Adipocyte (in vitro differentiated cells): ENCODE results near the gene SLC35A3.

Experiments used
- DNase-seq: peaks from one replicate; pipeline ENCODE4 v3.0.0-alpha.2; 2015; ENCODE audit warnings: low read depth
- H3K27me3 ChIP-seq: replicated peaks from 2 replicates; pipeline ENCODE4 v1.7.0; 2013; ENCODE audit warnings: mild to moderate bottlenecking, low read length, moderate library complexity; ENCODE audit not compliant: control insufficient read depth, insufficient read depth
- H3K36me3 ChIP-seq: 2 replicates; pipeline ENCODE4 v1.7.0; 2013; ENCODE audit warnings: low read length, mild to moderate bottlenecking, moderate library complexity; ENCODE audit not compliant: control insufficient read depth, insufficient read depth, severe bottlenecking
- H3K4me1 ChIP-seq: 2 replicates; pipeline ENCODE4 v1.7.0; 2013; ENCODE audit warnings: mild to moderate bottlenecking, low read length, moderate library complexity; ENCODE audit not compliant: control insufficient read depth, insufficient read depth
- H3K4me3 ChIP-seq: 2 replicates; pipeline ENCODE4 v1.7.0; 2013; ENCODE audit warnings: mild to moderate bottlenecking, low read length, moderate library complexity
- H3K9ac ChIP-seq: 2 replicates; pipeline ENCODE4 v1.7.0; 2013; ENCODE audit warnings: mild to moderate bottlenecking, low read length, moderate library complexity
- H3K9me3 ChIP-seq: 2 replicates; pipeline ENCODE4 v1.7.0; 2013; ENCODE audit warnings: mild to moderate bottlenecking, low read length, moderate library complexity; ENCODE audit not compliant: control insufficient read depth

The SLC35A3 gene

GRCh38 chr1:100080331-100080730, 110.5 kb downstream of the SLC35A3 start:
- Histone ChIP-seq H3K4me1 (peaks cover 26% of the 10 kb centered on the region), H3K4me3 (no peak overlapping the region), H3K36me3 (peaks cover 63% of the 10 kb centered on the region), H3K9me3 (no peaks in the 10 kb centered on the region), H3K9ac (no peak overlapping the region), H3K27me3 (no peaks in the 10 kb centered on the region)
- no peak for DNase-seq
